PC-9 (cell line): ENCODE results near the gene GGTA1. TPM values are rescaled to one million over a fixed set of nuclear protein-coding genes. Genes with fewer than 3 reads are reported as not detected.

Experiments
- BruUV-seq: library from RNA; stranded (reverse); fragments of 400-500 nt; replicated peaks from 2 replicates; lab custom pipeline; 2021; lab: Mats Ljungman, UMichigan
- CTCF ChIA-PET: fragments of 300-600 bp; sonication (Branson Sonifier 250); formaldehyde crosslinking; loops from one replicate; lab custom pipeline; 2022; ENCODE audit warnings: antibody characterized with exemption; lab: Charles Lee
- POLR2A ChIA-PET: fragments of 300-600 bp; sonication (Branson Sonifier 250); formaldehyde crosslinking; loops from one replicate; lab custom pipeline; 2022; ENCODE audit warnings: antibody characterized with exemption; ENCODE audit not compliant: unreplicated experiment; lab: Charles Lee
- DNase-seq, 2 experiments: peaks; one replicate each; pipeline versions ENCODE4 v3.0.0 to v3.0.0-alpha.2; 2015 to 2022; ENCODE audit warnings: mixed read lengths in 1 of 2
- H2AFZ ChIP-seq: fragments of 200-600 bp; sonication (generic); 2 replicates; pipeline ENCODE4 v1.8.1; 2017; ENCODE audit warnings: antibody characterized with exemption
- H3F3A ChIP-seq: fragments of 200-600 bp; sonication (generic); 2 replicates; pipeline ENCODE4 v1.8.1; 2017; ENCODE audit warnings: antibody characterized with exemption, mild to moderate bottlenecking, low read depth; ENCODE audit not compliant: insufficient read depth
- H3K27ac ChIP-seq: fragments of 200-600 bp; sonication (generic); 2 replicates; pipeline ENCODE4 v1.6.1; 2016; ENCODE audit warnings: mixed run types
- H3K27me3 ChIP-seq: fragments of 200-600 bp; sonication (generic); 2 replicates; pipeline ENCODE4 v1.6.1; 2016; ENCODE audit warnings: low read depth, mixed run types; ENCODE audit not compliant: insufficient read depth
- H3K36me3 ChIP-seq: fragments of 200-600 bp; sonication (generic); 2 replicates; pipeline ENCODE4 v1.6.1; 2016; ENCODE audit warnings: low read depth, mixed run types
- H3K4me1 ChIP-seq: fragments of 200-600 bp; sonication (generic); replicated peaks from 2 replicates; pipeline ENCODE4 v1.6.1; 2016; ENCODE audit warnings: mixed run types; ENCODE audit not compliant: insufficient read depth
- H3K4me2 ChIP-seq: fragments of 200-600 bp; sonication (generic); 2 replicates; pipeline ENCODE4 v1.6.1; 2017; ENCODE audit warnings: mixed run types
- H3K4me3 ChIP-seq: fragments of 200-600 bp; sonication (generic); 2 replicates; pipeline ENCODE4 v1.6.1; 2016; ENCODE audit warnings: mixed run types
- H3K79me2 ChIP-seq: fragments of 200-600 bp; sonication (generic); 2 replicates; pipeline ENCODE4 v1.6.1; 2017; ENCODE audit warnings: low read depth, mixed run types
- H3K9me2 ChIP-seq: fragments of 200-600 bp; sonication (generic); 2 replicates; pipeline ENCODE4 v1.8.1; 2017; ENCODE audit warnings: mild to moderate bottlenecking; ENCODE audit not compliant: insufficient read depth
- H3K9me3 ChIP-seq: fragments of 200-600 bp; sonication (generic); 2 replicates; pipeline ENCODE4 v1.8.1; 2016; ENCODE audit warnings: low read depth; ENCODE audit not compliant: insufficient read depth
- H4K20me1 ChIP-seq: fragments of 200-600 bp; sonication (generic); 2 replicates; pipeline ENCODE4 v1.8.1; 2017; ENCODE audit not compliant: insufficient read depth
- CTCF ChIP-seq: fragments of 200-600 bp; sonication (generic); conservative IDR thresholded peaks from 2 replicates; pipeline ENCODE4 v1.6.1; 2017; ENCODE audit warnings: mixed run types, antibody characterized with exemption, mild to moderate bottlenecking, moderate library complexity
- EZH2 ChIP-seq: fragments of 200-600 bp; sonication (generic); IDR thresholded peaks from 2 replicates; pipeline ENCODE4 v1.8.0; 2017; ENCODE audit warnings: antibody characterized with exemption, low read depth
- intact Hi-C: fragments of 100-400 bp; cut with micrococcal nuclease; formaldehyde crosslinking; loops from one replicate; pipeline ENCODE4 v1.10.0; 2022; ENCODE audit not compliant: unreplicated experiment
- total RNA-seq: library from RNA; stranded (reverse); gene quantifications from 2 replicates; pipeline ENCODE4 v1.2.3, GENCODE V29; 2021

GGTA1 gene
- total RNA-seq, 1 experiment from 2014 or later: not detected

DNA sequence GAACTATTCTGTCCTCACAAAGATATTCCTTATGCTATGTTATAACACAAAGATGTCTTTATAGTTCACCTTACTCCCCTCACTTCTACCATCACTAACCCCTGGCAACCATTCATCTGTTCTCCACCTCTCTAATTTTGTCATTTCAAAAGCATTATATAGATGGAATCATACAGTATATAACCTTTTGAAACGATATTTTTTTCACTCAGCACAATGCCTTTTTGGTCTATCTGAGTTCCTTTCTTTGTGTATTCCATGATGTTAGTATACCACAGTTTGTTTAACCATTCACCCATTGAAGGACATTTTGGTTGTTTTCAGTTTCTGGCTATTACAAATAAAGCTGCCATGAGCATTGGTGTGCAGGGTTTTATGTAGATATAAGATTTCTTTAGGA is 93.7 kb downstream of the GGTA1 start:
- Histone ChIP-seq H3K9me2 (no peaks in the 10 kb centered on the region), H3K4me1 (no peaks in the 10 kb centered on the region), H3K4me2 (no peak overlapping the region), H2AFZ (no peak overlapping the region), H3K9me3 (no peaks in the 10 kb centered on the region), H4K20me1 (no peaks in the 10 kb centered on the region), H3K36me3 (no peaks in the 10 kb centered on the region), H3K27ac (no peak overlapping the region), H3K79me2 (no peaks in the 10 kb centered on the region), H3K4me3 (no peak overlapping the region), H3F3A (no peaks in the 10 kb centered on the region), H3K27me3 (0 out of 2 replicates have a peak, but pooled peaks cover 7% of the 10 kb centered on the region)
- POLR2A ChIA-PET: no interaction called here
- TF ChIP-seq CTCF (no peak), EZH2 (no peak)
- intact Hi-C loops: loop anchor here (10.0 kb wide), 1 partner anchor 791 kb away; no protein-coding TSS in a partner anchor
- BruUV-seq: no TSS peak
- DNase-seq: no peak
- CTCF ChIA-PET: no interaction called here

Other genes starting within 250 kb of the GGTA1 start
- gene GSN, start 231.7 kb downstream of the GGTA1 start, total RNA-seq: 135 and 207 TPM in 2 replicates
- 7.1 and 7.6 TPM in 2 replicates for gene STOM, start 129.6 kb downstream of the GGTA1 start, total RNA-seq
- gene DAB2IP, start 151.8 kb upstream of the GGTA1 start, total RNA-seq: 46.7 and 59.9 TPM in 2 replicates